ENCODE measurements around the gene LIN9. TPM values are rescaled to one million over a fixed set of nuclear protein-coding genes. Genes with fewer than 3 reads are reported as not detected.

The LIN9 gene
- total and polyA plus RNA-seq, 2 of the 8 experiments (the other 6 are each of a cell fraction or from before 2014, with no cell fraction given) = 5.6 to 12.6 TPM

DNA sequence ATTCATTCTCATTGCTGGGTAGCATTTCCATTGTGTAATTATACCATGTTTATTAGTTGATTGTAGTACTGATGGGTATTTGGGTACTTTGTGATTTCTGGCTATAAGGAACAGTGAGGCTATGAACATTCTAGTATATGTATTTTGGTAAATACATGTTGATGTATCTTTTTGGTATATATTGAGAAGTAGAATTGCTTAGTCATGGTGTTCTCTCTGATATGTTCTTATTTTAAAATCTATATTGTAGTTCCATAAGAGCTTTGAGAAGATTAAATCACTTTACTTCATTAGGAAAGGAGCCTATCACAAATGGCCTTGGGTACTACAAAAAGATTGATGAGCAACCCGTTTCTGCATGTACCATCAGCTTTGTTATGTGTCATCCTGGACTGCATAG, 72.1 kb downstream of the LIN9 start:
- H2AFZ ChIP-seq (ENCODE audit: low read length) = no peak overlapping the region
- no peak overlapping the region for H3K4me3 ChIP-seq (ENCODE audit: extremely low read depth in 1 of 4, insufficient read depth in 2 of 4, low read depth in 3 of 4, low read length in 4 of 4)
- CTCF ChIA-PET (ENCODE audit: partially characterized antibody) = interaction anchor here (0.9 to 1.6 kb wide), 2 partner anchors 36 to 40 kb away, joined by 3 to 4 read pairs; no protein-coding TSS in a partner anchor
- no peaks in the 10 kb centered on the region for H3K9me3 ChIP-seq (ENCODE audit: insufficient read depth in 2 of 2, low read depth in 1 of 2, low read length in 1 of 2)
- H3K36me3 ChIP-seq (ENCODE audit: control insufficient read depth in 2 of 4, insufficient read depth in 4 of 4, low read length in 3 of 4) = peaks cover 2 to 38% (median 22%) of the 10 kb centered on the region in 4 experiments; a peak in 6 of 8 replicates
- no peak overlapping the region for H2BK5ac ChIP-seq (ENCODE audit: low read depth, low read length)
- H3K23me2 ChIP-seq (ENCODE audit: low read depth, low read length) = no peaks in the 10 kb centered on the region
- POLR2A ChIA-PET (ENCODE audit: partially characterized antibody) = no interaction called here
- no peak overlapping the region for H3K23ac ChIP-seq (ENCODE audit: insufficient read length)
- no peak overlapping the region for H2BK15ac ChIP-seq (ENCODE audit: low read length)
- no peaks in the 10 kb centered on the region for H3K79me2 ChIP-seq (ENCODE audit: control insufficient read depth in 1 of 2, insufficient read depth in 2 of 2, low read length in 2 of 2)
- H3K27me3 ChIP-seq (replicated peaks in 1 of 4; ENCODE audit: control insufficient read depth in 3 of 4, extremely low read depth in 1 of 4, insufficient read depth in 3 of 4, low read length in 3 of 4) = no peaks in the 10 kb centered on the region
- no peak overlapping the region for H3K4ac ChIP-seq (replicated peaks; ENCODE audit: insufficient read length, low read depth, low read length)
- H3K14ac ChIP-seq (ENCODE audit: insufficient read length) = no peak overlapping the region
- no peaks in the 10 kb centered on the region for H3K79me1 ChIP-seq (ENCODE audit: low read depth, low read length)
- H4K20me1 ChIP-seq (replicated peaks in 1 of 2; ENCODE audit: control insufficient read depth in 1 of 2, insufficient read depth in 2 of 2, low read length in 2 of 2) = no peaks in the 10 kb centered on the region
- no peak overlapping the region for H2BK120ac ChIP-seq (replicated peaks; ENCODE audit: low read depth, low read length)
- H4K8ac ChIP-seq (ENCODE audit: extremely low read depth, insufficient read depth, low read length) = no peak overlapping the region
- H4K5ac ChIP-seq (ENCODE audit: insufficient read length, low read depth, low read length) = no peak overlapping the region
- FAIRE-seq (no peak), DNase-seq (ENCODE audit: low read depth in 1 of 2, low spot score in 2 of 2) (no peak)
- H3K4me2 ChIP-seq (ENCODE audit: insufficient read depth in 1 of 2, low read depth in 2 of 2, low read length in 2 of 2) = no peak overlapping the region
- H3K27ac ChIP-seq (ENCODE audit: low read depth, low read length) = no peak overlapping the region
- H2BK12ac ChIP-seq (ENCODE audit: low read depth, low read length) = no peak overlapping the region
- no peak for TF ChIP-seq BACH1 (IDR thresholded peaks at IDR 0.05; ENCODE audit: low read length)
- TF ChIP-seq PHF8 (conservative IDR thresholded peaks at IDR 0.05; ENCODE audit: low read depth, low read length) = no peak
- no peak for TF ChIP-seq KDM4A (IDR thresholded peaks at IDR 0.05; ENCODE audit: low read depth, low read length, severe bottlenecking)
- TF ChIP-seq CBX8 (IDR thresholded peaks at IDR 0.05; ENCODE audit: borderline replicate concordance, low read depth, low read length) = no peak
- no peak for TF ChIP-seq SIRT6 (IDR thresholded peaks at IDR 0.05; ENCODE audit: low read length)
- no peak for TF ChIP-seq EP300 (IDR thresholded peaks at IDR 0.05; ENCODE audit: borderline replicate concordance in 1 of 2, low read depth in 2 of 2, low read length in 2 of 2)
- TF ChIP-seq NRF1 (IDR thresholded peaks at IDR 0.05; ENCODE audit: low read depth, low read length) = no peak
- TF ChIP-seq SP4 (IDR thresholded peaks at IDR 0.05; ENCODE audit: low read length) = no peak
- no peak overlapping the region for H4K91ac ChIP-seq (replicated peaks; ENCODE audit: insufficient read length, low read length)
- no peaks in the 10 kb centered on the region for H3K4me1 ChIP-seq (replicated peaks in 1 of 4; ENCODE audit: control insufficient read depth in 3 of 4, insufficient read depth in 4 of 4, low read length in 3 of 4)
- WGBS, 2 experiments (ENCODE audit: extremely low coverage in 1 of 2, insufficient coverage in 1 of 2, insufficient read length in 1 of 2, insufficient replicate concordance in 2 of 2, low coverage in 1 of 2, low lambda C conversion rate in 2 of 2, missing lambda C conversion rate in 1 of 2) = 97% methylated on average over 1 of the region's 1 CpG; no CpG with 5 or more reads in 1 of the 2 experiments
- H3K9ac ChIP-seq (replicated peaks in 1 of 4; ENCODE audit: extremely low read depth in 1 of 4, low read depth in 3 of 4, low read length in 3 of 4) = no peak overlapping the region
- H3K18ac ChIP-seq (ENCODE audit: extremely low read depth, low read length) = no peak overlapping the region
- no peak overlapping the region for H2AK5ac ChIP-seq (ENCODE audit: low read depth, low read length)
- H2BK20ac ChIP-seq (ENCODE audit: low read length) = no peak overlapping the region
- H3K56ac ChIP-seq (replicated peaks; ENCODE audit: insufficient read length, low read depth, low read length) = no peak overlapping the region

Data from H1 (cell line).